SKM-1 treated with dmso at 0.1 percent for 144 hours (cell line): ENCODE measurements around the gene ARHGAP22.
A peak's percentile ranks its signal among the peaks of the same experiment; 100 is the strongest.

Experiments used
- DNase-seq: peaks from one replicate; lab custom pipeline; 2025; ENCODE audit not compliant: unreplicated experiment; lab: John Stamatoyannopoulos, UW

The ARHGAP22 gene

DNA sequence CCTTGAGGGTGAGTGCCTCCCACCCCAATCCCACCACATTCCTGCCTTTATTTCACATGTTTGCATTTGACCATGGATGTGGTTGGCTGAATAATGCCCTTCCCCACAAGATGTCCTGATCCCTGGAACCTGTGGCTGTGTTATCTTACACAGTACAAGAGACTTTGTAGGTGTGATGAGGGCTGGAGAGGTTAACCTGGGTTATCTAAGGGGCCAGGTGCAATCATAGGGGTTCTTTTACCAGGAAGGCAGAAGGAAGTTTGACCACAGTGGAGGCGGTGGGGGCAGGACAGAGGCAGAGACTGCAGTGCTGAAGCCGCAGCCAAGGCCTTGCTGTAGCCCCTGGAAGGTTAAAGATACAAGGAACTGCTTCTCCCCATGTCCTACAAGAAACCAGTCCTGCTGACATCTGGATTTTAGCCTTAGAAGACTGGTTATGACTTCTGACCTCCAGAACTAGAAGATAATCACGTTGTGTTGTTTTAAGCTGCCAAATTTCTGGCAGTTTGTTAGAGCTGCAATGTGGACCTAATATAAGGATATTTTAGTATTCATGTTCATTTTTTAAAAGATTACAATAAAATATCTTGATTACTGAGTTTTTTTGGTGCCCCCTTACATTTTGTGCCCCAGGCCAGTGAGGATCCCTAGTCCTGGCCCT is 136.6 kb downstream of the ARHGAP22 start:
- no peak for DNase-seq

DNA sequence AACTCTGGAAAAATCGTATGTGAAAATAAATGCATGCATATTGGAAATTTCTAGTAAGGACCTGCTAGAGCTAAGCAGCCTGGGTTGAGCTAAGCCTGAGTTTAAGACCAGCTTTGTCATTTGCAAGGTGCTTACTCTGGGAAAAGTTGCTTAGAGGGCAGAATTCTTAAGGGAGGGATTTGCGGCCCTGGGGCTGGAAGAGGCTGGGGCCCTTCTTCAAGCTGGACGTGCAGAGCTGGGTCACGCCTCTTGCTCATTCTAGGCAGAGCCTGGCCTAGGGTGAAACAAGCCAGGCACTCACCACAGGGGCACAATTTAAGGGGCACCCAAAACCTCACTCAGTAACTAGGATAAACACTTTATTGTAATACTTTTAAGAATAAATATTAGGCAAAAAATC is 137.2 kb downstream of the ARHGAP22 start:
- DNase-seq: no peak

DNA sequence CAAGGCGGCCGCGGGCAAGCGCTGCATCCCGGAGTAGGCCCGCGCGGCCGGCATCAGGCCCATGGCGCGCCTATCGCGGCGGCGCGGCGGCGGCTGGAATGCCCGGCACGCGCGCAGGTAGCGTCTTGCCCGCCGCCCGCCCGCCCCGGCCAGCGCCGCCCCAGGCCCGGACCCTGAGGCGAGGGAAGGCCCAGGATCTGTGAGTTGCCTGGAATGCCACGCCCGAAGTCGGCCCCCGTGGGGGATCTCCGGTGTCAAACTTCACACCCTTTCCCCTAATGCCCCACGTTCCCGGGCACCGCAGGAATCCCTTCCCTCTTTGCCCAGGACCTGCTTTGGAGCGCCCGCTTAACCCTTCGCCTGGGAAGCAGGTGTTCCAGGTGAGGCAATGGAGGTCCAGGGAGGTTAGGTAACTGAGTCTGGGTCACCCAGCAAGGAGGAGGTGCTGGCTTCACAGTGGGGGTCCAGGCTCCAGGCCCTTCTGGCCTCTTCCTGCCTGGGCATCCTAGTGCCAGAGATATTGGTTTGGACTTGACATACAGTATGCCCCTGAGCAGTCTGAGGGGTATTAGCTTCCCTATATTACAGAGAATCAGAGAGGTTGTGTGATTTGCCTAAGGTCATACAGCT is 138.1 kb downstream of the ARHGAP22 start:
- no peak for DNase-seq

DNA sequence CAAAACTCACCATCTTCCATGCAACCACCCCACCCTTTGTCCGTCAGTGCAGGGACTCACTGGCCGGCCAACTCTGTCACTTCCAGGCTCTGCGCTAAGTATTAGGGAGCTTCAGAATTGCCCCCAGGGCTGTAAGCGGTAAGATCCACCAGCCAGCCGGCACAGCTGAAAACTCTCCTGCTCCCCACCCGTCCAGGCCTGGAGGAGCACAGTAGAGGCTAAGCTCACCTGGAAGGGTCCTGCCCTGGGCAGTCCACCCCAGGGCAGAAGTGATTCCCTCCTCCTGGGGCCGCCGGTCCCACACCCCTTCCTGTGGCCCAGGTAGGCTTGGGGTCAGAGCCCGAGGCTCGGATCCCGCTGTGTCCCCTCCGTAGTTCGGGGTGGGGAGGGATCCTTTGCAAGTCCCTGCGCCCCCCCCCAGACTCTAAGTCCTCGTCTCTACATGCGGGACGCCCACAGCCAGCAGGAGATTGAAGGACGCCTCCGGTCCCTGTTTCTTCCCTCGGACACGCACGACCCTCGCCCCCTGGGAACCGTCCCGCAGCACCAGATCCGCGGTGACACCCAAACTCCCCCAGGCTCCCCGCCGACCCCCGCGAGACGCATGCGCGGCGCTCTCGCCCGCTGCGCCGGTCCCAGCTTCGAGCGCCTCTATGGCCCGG is 138.9 kb downstream of the ARHGAP22 start:
- DNase-seq: no peak

DNA sequence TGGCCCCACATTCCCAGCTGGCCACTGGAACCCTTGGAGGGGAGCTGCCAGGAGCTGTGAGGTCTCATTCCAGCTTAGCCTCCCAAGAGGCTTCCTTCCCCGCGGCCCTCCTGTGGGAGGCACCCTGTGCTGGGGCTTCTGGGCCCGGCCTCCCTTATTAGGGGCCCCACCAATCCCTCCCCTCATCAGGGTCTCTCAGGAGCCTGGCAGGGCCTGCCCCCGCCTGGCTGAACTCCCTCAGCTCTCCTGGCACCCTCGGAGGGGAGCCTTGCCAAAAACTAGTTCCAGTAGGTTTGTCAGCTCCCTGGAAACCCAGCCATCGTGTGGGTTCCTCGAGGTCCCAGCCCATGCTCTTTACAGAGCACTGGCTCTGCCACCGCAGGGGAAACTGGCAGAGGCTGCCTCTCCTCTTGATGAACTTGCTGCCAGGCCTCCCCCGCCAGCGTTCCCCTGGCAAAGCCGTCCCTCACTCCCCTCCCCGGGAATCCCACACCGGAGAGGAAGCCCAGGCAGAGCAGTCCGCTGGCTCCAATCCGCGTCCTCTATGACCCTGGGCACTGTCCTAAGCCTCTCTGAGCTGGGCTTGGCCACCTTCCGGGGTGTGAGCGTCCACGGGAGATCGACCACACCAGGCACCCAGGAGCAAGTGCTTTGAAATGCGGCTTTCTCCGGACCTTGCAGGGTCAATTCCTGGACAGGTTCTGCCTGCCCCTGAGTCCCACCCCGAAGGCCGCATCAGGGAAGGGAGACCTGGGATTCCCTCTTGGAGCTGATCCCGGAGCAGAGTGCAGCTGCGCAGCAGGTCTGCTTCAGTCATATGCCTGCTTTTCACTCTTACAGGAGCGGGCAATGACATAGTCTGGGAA is 139.8 kb downstream of the ARHGAP22 start:
- no peak for DNase-seq

DNA sequence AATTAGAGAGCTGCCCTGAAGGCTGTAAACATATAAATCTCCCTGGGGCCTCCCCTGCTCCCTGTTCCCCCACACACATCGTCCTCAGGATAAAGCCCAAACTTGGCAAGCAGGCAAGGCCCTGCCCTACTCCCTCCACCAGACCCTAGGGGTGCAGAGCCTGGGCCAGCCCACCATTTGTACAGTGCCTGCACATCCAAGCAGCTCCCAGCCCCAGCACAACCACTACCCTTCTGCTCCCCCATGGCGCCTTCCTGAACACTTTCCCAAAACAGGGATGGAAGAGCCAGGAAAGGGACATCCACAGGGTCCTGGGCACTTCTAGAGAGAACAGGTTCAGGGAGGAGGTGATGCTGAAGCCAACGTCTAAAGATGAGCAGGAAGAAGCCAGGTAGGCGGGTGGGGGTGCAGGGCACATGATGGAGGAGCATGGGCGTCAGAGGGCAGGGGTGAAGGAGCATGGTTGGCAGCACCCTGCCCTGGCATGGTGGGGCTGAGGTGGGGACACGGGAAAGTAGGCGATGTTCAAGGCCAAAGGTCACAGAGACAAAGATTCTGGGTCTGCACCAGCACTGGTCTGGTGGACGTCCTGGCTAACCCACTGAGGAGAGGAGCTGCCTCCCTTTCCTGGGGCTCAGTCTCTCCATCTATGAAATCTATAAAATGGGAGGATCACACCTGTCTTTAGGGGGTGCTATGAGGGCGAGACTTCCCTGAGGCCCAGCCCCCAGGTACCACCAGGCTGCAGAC is 140.6 kb downstream of the ARHGAP22 start:
- no peak for DNase-seq

DNA sequence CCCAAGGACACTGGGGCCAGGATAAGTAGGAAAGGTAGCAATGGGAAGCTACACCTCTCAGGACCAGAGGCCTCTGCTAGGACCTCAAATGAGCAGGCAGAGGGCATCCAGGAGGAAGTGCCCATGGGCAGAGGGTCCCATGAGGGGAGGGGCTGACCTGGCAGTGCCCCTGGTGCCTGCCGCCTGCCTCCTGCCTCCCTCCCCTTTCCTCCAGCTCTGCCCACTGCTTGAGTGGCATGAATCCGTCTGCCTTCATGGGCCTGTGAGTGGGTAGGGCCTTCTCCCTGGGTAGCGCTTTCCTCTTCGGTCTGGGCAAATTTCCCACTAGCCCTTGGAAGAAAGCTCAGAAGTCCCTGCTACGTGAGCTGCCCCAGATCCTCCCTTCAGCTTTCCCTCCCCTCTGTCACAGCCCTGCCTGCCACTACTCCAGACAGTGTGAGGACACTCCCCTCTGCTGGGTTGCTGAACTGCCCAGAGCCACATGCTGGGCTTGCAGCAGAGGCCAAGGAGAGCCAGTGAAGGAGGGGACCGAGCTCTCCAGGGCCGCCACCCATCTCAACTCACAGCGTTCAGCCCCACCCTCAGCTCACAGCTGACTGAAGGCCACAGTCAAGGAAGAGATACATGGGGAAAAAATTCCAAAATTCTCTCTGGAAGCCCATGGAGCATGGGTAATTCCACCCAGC is 141.4 kb downstream of the ARHGAP22 start:
- DNase-seq: no peak

DNA sequence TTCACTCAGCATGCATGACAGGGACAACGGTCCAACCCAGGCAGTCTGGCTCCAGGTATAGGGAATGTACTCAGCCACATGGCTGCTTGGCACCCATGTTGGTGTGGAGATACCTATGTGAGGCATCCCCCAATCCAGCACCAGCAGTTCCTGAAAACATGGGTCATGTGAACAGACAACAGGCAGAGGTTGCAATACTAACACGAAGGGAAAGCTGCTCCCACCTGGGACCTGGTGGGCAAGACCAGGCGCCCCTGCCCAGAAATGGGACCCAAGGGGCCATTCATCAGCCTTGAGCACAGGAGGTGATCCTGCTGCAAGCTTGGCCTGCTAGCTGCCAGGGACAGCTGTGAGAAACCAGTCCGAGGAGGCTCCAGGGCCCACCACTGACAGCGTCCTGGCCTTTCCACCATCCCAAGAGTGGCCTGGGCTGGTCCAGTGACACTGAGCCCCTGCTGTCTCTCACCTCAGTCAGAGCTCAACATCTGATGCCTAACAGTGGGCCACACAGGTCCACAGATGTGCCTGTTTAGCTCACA is 142.3 kb downstream of the ARHGAP22 start:
- DNase-seq: no peak

DNA sequence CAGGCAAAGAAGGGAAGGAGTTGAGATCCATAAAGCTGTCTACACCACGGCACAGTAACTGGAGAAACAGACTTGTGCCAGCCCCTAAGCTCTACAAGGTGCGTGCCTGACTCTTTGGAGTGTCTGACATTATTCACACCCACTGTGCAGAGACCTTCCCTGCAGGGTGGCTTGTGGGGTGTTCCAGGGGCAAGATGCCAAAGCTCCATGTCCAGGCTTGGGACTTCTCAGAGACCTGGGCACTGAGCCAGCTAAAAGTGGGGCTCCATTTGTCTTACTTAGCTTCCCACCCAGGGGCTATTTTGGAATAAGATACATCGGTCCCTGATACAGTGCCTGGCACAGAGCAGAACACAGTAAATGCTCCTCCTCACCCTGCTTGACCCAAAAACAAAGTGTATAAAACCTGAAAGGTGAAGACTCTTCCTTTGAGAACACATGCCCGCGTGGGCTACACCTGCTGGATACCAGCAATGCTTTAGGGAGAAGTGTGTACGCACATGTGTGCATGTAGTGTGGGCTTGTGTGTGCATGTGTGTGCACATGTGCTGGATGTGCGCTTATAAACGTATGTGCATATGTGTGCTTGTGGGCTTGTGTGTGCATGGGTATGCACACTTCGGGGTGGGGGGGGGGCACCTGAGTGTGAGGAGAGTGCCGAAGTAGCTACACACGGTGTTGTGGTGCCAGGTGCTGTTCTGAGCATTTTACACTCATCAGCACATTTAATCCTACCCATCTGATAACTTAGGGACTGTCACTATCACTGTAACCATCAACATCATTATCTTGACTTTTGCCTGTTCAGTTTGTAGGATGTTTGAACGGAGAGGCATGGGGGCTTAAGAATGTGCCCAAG is 143.0 kb downstream of the ARHGAP22 start:
- DNase-seq: no peak

DNA sequence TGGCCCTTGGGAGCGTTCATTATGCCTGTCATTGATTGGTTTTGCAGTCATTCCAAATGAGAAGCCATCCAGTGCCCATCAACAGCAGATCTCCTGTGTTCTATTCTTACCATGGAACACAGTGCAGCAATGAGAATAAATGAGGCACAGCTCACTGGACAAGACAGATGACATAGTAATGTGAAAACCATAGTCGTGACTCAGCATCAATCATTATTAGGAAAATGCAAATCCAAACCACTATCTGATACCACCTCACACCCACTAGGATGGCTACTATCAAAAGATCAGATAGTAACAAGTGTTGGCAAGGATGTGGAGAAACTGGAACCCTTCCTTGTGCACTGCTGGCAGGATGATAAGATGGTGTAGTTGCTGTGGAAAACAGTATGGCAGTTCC is 144.7 kb downstream of the ARHGAP22 start:
- DNase-seq: no peak

DNA sequence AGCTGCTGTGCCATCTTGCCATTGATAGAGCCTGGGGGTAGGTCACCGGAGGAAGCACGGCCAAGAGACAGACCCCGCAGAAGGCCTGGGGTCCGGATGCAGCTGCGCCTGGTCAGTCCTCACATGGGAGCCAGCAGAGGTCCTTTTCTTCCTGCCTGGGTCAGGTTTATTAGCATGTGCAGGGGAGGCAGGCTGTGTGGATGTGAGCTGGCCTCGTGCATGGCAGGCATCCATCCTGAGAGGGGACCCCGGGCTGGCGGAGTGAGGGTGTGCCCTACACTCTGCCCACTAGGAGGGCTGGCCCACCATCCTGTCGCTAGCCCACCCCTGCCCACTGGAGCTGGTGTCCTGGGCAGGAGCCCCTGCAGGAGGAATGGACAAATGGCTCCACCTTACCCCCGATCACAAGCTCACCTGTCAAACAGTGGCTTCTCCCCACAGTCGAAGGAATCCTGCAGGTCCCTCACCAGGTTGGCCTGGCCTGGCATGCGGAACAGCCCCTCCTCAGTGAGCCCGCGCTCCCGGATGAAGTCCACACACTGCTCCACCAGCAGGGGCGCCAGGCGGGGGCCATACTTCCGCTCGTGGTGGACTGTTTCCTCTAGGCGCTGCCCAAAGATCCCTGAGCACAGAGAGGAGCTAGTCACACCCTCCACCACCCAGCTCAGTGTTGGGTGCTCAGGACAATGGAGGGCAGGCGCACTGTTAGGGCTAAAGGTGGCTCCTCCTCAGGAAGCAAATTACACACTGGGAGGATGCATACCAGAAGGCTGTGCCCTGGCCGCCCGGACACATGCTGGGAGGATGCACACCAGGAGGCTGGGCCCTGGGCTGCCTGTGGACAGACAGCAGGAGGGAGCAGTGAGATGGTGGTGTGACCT is 145.4 kb downstream of the ARHGAP22 start:
- no peak for DNase-seq

DNA sequence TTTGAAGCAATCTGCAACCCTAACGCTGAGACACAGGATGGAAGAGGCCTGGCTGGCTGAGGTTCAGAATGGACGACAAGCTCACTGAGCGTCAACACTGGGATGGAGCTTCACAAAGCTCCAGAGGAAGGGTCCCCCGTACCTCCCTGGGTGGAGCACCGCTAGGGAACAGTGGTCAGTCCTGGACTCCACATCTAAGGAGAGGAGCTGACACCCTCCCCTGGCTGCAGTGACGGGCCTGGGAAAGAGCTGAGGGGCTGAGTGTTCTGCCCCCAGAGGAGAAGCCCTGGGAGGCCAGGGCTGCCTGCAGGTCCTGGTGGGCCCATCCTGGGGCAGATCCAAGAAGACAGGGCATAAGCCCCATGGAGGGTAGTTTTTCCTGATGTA is 146.2 kb downstream of the ARHGAP22 start:
- DNase-seq: no peak

DNA sequence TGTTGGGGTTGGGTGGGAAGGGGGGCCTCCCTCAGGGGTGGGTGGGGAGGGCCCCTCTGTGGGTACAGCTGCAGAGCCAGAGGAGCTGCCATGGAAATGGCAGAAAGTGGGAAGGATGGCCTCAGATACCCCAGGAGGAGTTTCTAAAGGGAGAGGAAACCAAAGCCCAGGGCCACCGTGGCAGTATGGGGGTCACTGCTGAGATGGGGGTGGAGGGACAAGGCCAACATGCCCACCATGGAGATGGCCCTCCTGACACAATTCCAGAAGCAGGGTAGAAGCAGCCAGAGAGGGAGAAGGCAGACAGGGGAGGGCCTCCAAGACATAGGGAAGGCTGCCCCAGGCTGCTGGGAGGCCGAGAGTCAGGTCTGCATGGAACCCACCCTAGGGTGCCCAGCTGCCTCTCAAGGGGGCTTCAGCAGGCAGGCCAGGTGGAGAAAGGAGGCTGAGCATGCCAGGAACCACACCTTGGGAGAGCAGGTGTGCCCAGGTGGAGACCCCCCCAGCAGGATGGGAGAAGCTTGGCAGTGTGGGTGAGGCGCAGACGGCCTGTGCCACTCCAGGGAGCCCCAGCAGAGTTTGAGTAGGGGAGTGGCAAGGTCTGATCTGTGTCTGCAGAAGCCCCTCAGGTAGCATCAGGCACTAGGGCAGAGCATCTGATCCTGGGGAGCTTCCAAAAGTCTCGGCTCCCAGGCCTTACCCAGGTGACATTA is 146.8 kb downstream of the ARHGAP22 start:
- DNase-seq: no peak

DNA sequence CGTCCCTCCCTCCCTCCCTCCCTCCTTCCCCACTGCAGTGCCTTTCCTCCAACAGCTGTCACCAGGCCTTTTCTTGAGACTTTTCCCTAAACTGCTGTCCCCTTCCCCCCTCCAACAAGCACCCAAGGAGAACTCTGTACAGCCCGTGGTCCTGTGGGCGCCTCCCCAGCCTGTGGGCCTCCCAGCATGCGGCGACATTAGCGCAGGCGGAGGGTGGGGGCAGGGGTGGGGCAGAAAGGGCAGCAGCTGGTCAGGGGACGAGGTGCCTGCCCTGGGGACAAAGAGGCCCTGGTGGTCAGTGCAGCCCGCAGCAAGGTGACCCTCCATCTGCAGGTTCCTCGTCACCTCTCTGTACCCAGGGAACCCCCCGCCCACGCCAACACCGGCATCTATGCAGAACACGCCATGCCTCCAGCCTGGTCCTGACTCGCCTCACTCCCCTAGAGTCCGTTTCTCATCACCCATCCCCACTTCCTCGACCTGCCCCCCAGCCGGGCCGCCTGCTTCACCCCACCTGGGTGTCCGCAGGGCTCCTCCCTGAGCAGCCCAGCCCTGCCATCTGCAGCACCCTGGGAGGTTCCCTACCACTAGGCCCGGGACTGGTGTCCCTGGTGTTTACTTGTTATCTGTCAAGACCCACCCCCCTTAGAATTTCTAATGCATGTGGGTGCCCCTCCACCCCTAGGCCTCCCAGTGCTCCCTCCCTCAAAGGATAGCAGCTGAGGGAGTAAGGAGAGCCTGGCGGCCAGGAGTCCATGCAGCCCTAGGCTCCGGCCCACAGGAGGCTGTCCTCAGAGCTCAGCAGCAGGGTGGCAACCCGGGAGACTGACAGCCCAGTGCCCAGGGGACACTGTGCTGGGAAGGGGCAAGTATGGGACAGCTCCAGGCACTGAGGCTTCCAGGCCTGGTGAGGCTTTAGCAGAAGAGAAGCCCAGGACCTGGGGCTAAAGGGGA is 147.8 kb downstream of the ARHGAP22 start:
- no peak for DNase-seq

DNA sequence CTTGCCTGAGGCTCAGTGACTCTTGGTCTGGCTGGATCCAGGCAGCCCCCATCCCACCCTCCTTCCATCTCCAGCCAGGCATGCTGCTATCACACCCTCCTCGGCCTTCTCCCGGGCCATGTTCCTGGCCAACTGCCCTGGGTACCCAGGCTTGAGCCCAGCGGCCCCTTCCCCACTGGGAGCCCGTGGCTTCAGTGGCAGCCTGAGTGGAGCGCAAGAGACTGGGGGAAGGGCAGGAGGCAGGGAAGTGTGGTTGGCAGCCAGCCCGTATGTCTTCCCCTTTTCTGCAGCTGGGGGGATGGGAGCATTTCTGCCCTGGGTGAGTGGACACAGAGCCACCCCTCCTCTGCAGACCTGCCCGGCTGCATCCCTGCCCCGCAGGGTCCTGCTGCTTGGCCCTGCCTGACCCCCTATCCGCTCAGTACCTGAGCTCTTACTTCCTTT is 148.5 kb downstream of the ARHGAP22 start:
- DNase-seq: peak; percentile 84
